ENCODE data around the gene RBMS3. TPM values are rescaled to one million over a fixed set of nuclear protein-coding genes. Genes with fewer than 3 reads are reported as not detected.
"Not testable (repeated sequence)": the region's sequence is repeated elsewhere in the genome, so short reads cannot be mapped to it uniquely, and the experiment has no call there.

RBMS3 gene
- total RNA-seq, 1 donor from 2014 or later, result 33.0 TPM

GRCh38 chr3:29354894-29355293, 74.0 kb downstream of the RBMS3 start:
- no peaks in the 10 kb centered on the region for H3K27me3 Mint-ChIP-seq (ENCODE audit: low read depth, unreplicated experiment)
- H3K27me3 ChIP-seq (ENCODE audit: insufficient read depth, low read length), result no peaks in the 10 kb centered on the region
- H3K79me2 ChIP-seq (ENCODE audit: insufficient read depth, low read length), result peaks cover 63% of the 10 kb centered on the region
- no peak overlapping the region for H3K9ac ChIP-seq (ENCODE audit: low read length)
- TF ChIP-seq CTCF (IDR thresholded peaks at IDR 0.05; ENCODE audit: insufficient read depth, low read depth, low read length) (no peak), EZH2 (IDR thresholded peaks at IDR 0.05; ENCODE audit: insufficient read depth, low read length) (no peak)
- no peak overlapping the region for H3K4me3 Mint-ChIP-seq (ENCODE audit: unreplicated experiment)
- no peaks in the 10 kb centered on the region for H3K9me3 ChIP-seq (ENCODE audit: insufficient read depth, low read depth, low read length)
- H4K20me1 ChIP-seq (ENCODE audit: insufficient read depth, low read length), result peaks cover 16% of the 10 kb centered on the region
- no peaks in the 10 kb centered on the region for H3K9me3 Mint-ChIP-seq (ENCODE audit: unreplicated experiment)
- H3K36me3 ChIP-seq (ENCODE audit: insufficient read depth, low read length), result no peaks in the 10 kb centered on the region
- H3K36me3 Mint-ChIP-seq (ENCODE audit: low read depth, unreplicated experiment), result peaks cover 7% of the 10 kb centered on the region
- DNase-seq (ENCODE audit: low read depth), result no peak
- H3K27ac Mint-ChIP-seq (ENCODE audit: unreplicated experiment), result no peak overlapping the region
- no peak for FAIRE-seq
- no peak overlapping the region for H3K27ac ChIP-seq (ENCODE audit: low read depth, low read length)
- H3K4me1 ChIP-seq (ENCODE audit: insufficient read depth, low read length), result no peaks in the 10 kb centered on the region
- H2AFZ ChIP-seq (ENCODE audit: low read depth, low read length), result no peak overlapping the region
- H3K4me2 ChIP-seq (ENCODE audit: low read length), result no peak overlapping the region
- H3K4me3 ChIP-seq (ENCODE audit: insufficient read depth, low read depth, low read length), result no peak overlapping the region
- peaks cover 11% of the 10 kb centered on the region for H3K4me1 Mint-ChIP-seq (ENCODE audit: low read depth, unreplicated experiment)

- no peak overlapping the region for H3K27ac Mint-ChIP-seq (ENCODE audit: unreplicated experiment)
- Histone ChIP-seq H3K9me3 (ENCODE audit: insufficient read depth, low read depth, low read length) (no peaks in the 10 kb centered on the region), H3K9ac (ENCODE audit: low read length) (no peak overlapping the region), H4K20me1 (ENCODE audit: insufficient read depth, low read length) (peaks cover 16% of the 10 kb centered on the region), H3K4me1 (ENCODE audit: insufficient read depth, low read length) (no peaks in the 10 kb centered on the region), H3K36me3 (ENCODE audit: insufficient read depth, low read length) (no peaks in the 10 kb centered on the region), H3K4me3 (ENCODE audit: insufficient read depth, low read depth, low read length) (no peak overlapping the region), H3K79me2 (ENCODE audit: insufficient read depth, low read length) (peaks cover 54% of the 10 kb centered on the region), H3K4me2 (ENCODE audit: low read length) (no peak overlapping the region), H3K27ac (ENCODE audit: low read depth, low read length) (no peak overlapping the region), H3K27me3 (ENCODE audit: insufficient read depth, low read length) (no peaks in the 10 kb centered on the region), H2AFZ (ENCODE audit: low read depth, low read length) (no peak overlapping the region)
- DNase-seq (ENCODE audit: low read depth) (no peak), FAIRE-seq (no peak)
- no peaks in the 10 kb centered on the region for H3K9me3 Mint-ChIP-seq (ENCODE audit: unreplicated experiment)
- peaks cover 7% of the 10 kb centered on the region for H3K36me3 Mint-ChIP-seq (ENCODE audit: low read depth, unreplicated experiment)
- peaks cover 22% of the 10 kb centered on the region for H3K4me1 Mint-ChIP-seq (ENCODE audit: low read depth, unreplicated experiment)
- H3K27me3 Mint-ChIP-seq (ENCODE audit: low read depth, unreplicated experiment), result no peaks in the 10 kb centered on the region
- no peak overlapping the region for H3K4me3 Mint-ChIP-seq (ENCODE audit: unreplicated experiment)
- no peak for TF ChIP-seq CTCF (IDR thresholded peaks at IDR 0.05; ENCODE audit: insufficient read depth, low read depth, low read length)
- TF ChIP-seq EZH2 (IDR thresholded peaks at IDR 0.05; ENCODE audit: insufficient read depth, low read length), result no peak
Observed at GRCh38 chr3:29356062-29356461, 75.2 kb downstream of the RBMS3 start.

- not testable (repeated sequence) for H3K27me3 Mint-ChIP-seq (ENCODE audit: low read depth, unreplicated experiment); H3K4me2 ChIP-seq (ENCODE audit: low read length); DNase-seq (ENCODE audit: low read depth); H3K27me3 ChIP-seq (ENCODE audit: insufficient read depth, low read length); H3K9me3 ChIP-seq (ENCODE audit: insufficient read depth, low read depth, low read length); H3K9ac ChIP-seq (ENCODE audit: low read length); H3K36me3 Mint-ChIP-seq (ENCODE audit: low read depth, unreplicated experiment); H3K4me1 ChIP-seq (ENCODE audit: insufficient read depth, low read length); FAIRE-seq; H3K27ac ChIP-seq (ENCODE audit: low read depth, low read length); H3K36me3 ChIP-seq (ENCODE audit: insufficient read depth, low read length); H3K4me3 Mint-ChIP-seq (ENCODE audit: unreplicated experiment); H2AFZ ChIP-seq (ENCODE audit: low read depth, low read length); H3K4me3 ChIP-seq (ENCODE audit: insufficient read depth, low read depth, low read length); H3K9me3 Mint-ChIP-seq (ENCODE audit: unreplicated experiment)
- Histone ChIP-seq H4K20me1 (ENCODE audit: insufficient read depth, low read length) (peaks cover 14% of the 10 kb centered on the region), H3K79me2 (ENCODE audit: insufficient read depth, low read length) (peaks cover 40% of the 10 kb centered on the region)
- H3K4me1 Mint-ChIP-seq (ENCODE audit: low read depth, unreplicated experiment), result peaks cover 15% of the 10 kb centered on the region
- H3K27ac Mint-ChIP-seq (ENCODE audit: unreplicated experiment), result peak overlapping the region; percentile 37
Observed at GRCh38 chr3:29360289-29360688, 79.4 kb downstream of the RBMS3 start.
